H1 (cell line): ENCODE data around the gene DENND1A.

ENCODE experiments used
- CREB1 ChIP-seq: IDR thresholded peaks from 2 replicates; pipeline ENCODE4 v1.6.1; 2012; ENCODE audit warnings: inconsistent platforms
- CTCF ChIP-seq, 3 experiments: IDR thresholded peaks; 1 replicate in 2 of 3; 2 replicates in 1 of 3; pipeline versions ENCODE4 v1.5.1 to v1.6.1; 2011; ENCODE audit warnings: low read length in 3 of 3, mild to moderate bottlenecking in 3 of 3, inconsistent platforms in 2 of 3, low read depth in 1 of 3, moderate library complexity in 1 of 3; ENCODE audit not compliant: insufficient read depth in 1 of 3; ENCODE audit errors: control extremely low read depth in 1 of 3
- EZH2 ChIP-seq: fragments of 200-600 bp; sonication (generic); IDR thresholded peaks from 2 replicates; pipeline ENCODE4 v1.7.1; 2012; ENCODE audit warnings: low read depth, mild to moderate bottlenecking, moderate library complexity, low read length, inconsistent platforms; ENCODE audit not compliant: severe bottlenecking
- POLR2A ChIP-seq, 2 experiments: IDR thresholded peaks; 1 replicate in 1 of 2; 2 replicates in 1 of 2; pipeline ENCODE4 v1.6.1; 2011; ENCODE audit warnings: low read depth in 2 of 2, low read length in 2 of 2, mild to moderate bottlenecking in 2 of 2; ENCODE audit errors: control extremely low read depth in 1 of 2
- POLR2AphosphoS5 ChIP-seq: IDR thresholded peaks from 2 replicates; pipeline ENCODE4 v1.6.1; 2011; ENCODE audit warnings: low read depth, low read length
- SIN3A ChIP-seq, 2 experiments: IDR thresholded peaks in 1 of 2; conservative IDR thresholded peaks in 1 of 2; 2 replicates each; pipeline ENCODE4 v1.6.1; 2011 to 2012; ENCODE audit warnings: low read length in 2 of 2, improper control_type of control experiment in 1 of 2, low read depth in 1 of 2, mild to moderate bottlenecking in 1 of 2
- SP1 ChIP-seq: IDR thresholded peaks from 2 replicates; pipeline ENCODE4 v1.6.1; 2011; ENCODE audit warnings: low read depth, low read length

DNA sequence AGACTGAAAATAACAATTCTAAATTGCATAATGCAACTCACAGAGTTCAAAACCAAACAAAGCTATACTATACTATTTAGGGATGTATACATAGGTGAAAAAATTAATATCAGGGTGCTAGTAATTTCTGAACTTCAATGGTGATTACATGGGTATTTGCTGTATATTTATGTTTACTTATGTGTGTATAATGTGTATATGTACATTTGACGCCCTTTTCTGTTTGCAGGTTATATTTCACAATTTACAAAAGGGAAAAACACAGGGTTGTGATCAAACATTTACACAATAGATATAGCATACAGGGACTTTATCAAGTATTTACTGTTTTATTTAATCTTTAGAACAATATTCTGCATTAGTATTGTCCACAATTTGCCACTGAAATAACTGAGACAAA lies 184.0 kb downstream of the DENND1A start:
- no peak for TF ChIP-seq SIN3A (conservative IDR thresholded peaks at IDR 0.05 in 1 of 2, IDR thresholded peaks at IDR 0.05 in 1 of 2; ENCODE audit: low read depth in 1 of 2, low read length in 2 of 2)
- no peak for TF ChIP-seq CTCF (IDR thresholded peaks at IDR 0.05; ENCODE audit: control extremely low read depth in 1 of 3, insufficient read depth in 1 of 3, low read depth in 1 of 3, low read length in 3 of 3)
- TF ChIP-seq SP1 = no peak
- no peak for TF ChIP-seq EZH2
- TF ChIP-seq CREB1 = no peak
- no peak for TF ChIP-seq POLR2AphosphoS5
- no peak for TF ChIP-seq POLR2A (IDR thresholded peaks at IDR 0.05; ENCODE audit: control extremely low read depth in 1 of 2, low read depth in 2 of 2, low read length in 2 of 2)
